HepG2 (cell line): ENCODE results near the gene PERCC1. TPM values are rescaled to one million over a fixed set of nuclear protein-coding genes. Genes with fewer than 3 reads are reported as not detected.

Experiments used
- ARHGAP35 ChIP-seq: sonication (generic); formaldehyde crosslinking; IDR thresholded peaks from 2 replicates; pipeline ENCODE4 v1.9.0; 2022; ENCODE audit warnings: mild to moderate bottlenecking, inconsistent platforms, moderate library complexity, missing genetic modification reagents, borderline replicate concordance
- HMGXB3 ChIP-seq: sonication (generic); formaldehyde crosslinking; IDR thresholded peaks from 2 replicates; pipeline ENCODE4 v1.4.0; 2020; ENCODE audit warnings: missing genetic modification reagents, borderline replicate concordance
- KLF13 ChIP-seq: sonication (generic); formaldehyde crosslinking; IDR thresholded peaks from 2 replicates; pipeline ENCODE4 v1.4.0; 2020; ENCODE audit warnings: mild to moderate bottlenecking, missing genetic modification reagents
- MTA1 ChIP-seq: sonication (generic); formaldehyde crosslinking; IDR thresholded peaks from 2 replicates; pipeline ENCODE4 v1.4.0; 2020; ENCODE audit warnings: missing genetic modification reagents, mild to moderate bottlenecking, borderline replicate concordance
- MXD4 ChIP-seq: IDR thresholded peaks from 2 replicates; pipeline ENCODE4 v1.6.1; 2016; ENCODE audit warnings: mild to moderate bottlenecking, missing biosample characterization, missing genetic modification reagents
- NPAS2 ChIP-seq: sonication (generic); formaldehyde crosslinking; IDR thresholded peaks from 2 replicates; pipeline ENCODE4 v1.8.0; 2022; ENCODE audit warnings: mild to moderate bottlenecking, missing genetic modification reagents, borderline replicate concordance
- REST ChIP-seq, 2 experiments: IDR thresholded peaks; 2 replicates each; pipeline ENCODE4 v1.6.1; 2011 to 2012; ENCODE audit warnings: low read length in 2 of 2, borderline replicate concordance in 1 of 2, low read depth in 1 of 2, mild to moderate bottlenecking in 1 of 2, moderate library complexity in 1 of 2
- RXRB ChIP-seq: IDR thresholded peaks from 2 replicates; pipeline ENCODE4 v1.6.1; 2016; ENCODE audit warnings: borderline replicate concordance, missing genetic modification reagents, missing compliant biosample characterization
- SKI ChIP-seq: fragments of 450-650 bp; IDR thresholded peaks from one replicate; pipeline ENCODE4 v1.6.1; 2018; ENCODE audit warnings: mild to moderate bottlenecking; ENCODE audit not compliant: partially characterized antibody
- SNAPC2 ChIP-seq: sonication (generic); formaldehyde crosslinking; IDR thresholded peaks from 2 replicates; pipeline ENCODE4 v1.8.1; 2022; ENCODE audit warnings: mild to moderate bottlenecking, missing genetic modification reagents
- SRSF1 ChIP-seq: fragments of 200-400 bp; formaldehyde crosslinking; optimal IDR thresholded peaks from 2 replicates; pipeline ENCODE3; 2017; ENCODE audit warnings: mild to moderate bottlenecking, low read depth, low read length, moderate library complexity
- TARDBP ChIP-seq: sonication (generic); formaldehyde crosslinking; IDR thresholded peaks from 2 replicates; pipeline ENCODE4 v1.8.0; 2022; ENCODE audit warnings: mild to moderate bottlenecking, missing genetic modification reagents
- XRCC5 ChIP-seq: fragments of 200-400 bp; formaldehyde crosslinking; optimal IDR thresholded peaks from 2 replicates; pipeline ENCODE3; 2017; ENCODE audit warnings: mild to moderate bottlenecking, low read length
- ZBTB8A ChIP-seq: sonication (generic); formaldehyde crosslinking; IDR thresholded peaks from 2 replicates; pipeline ENCODE4 v1.4.0; 2020; ENCODE audit warnings: mild to moderate bottlenecking, low read depth, missing genetic modification reagents, borderline replicate concordance
- ZNF232 ChIP-seq: sonication (generic); formaldehyde crosslinking; IDR thresholded peaks from 2 replicates; pipeline ENCODE4 v1.4.0; 2020; ENCODE audit warnings: missing genetic modification reagents, borderline replicate concordance
- ZNF251 ChIP-seq: sonication (generic); formaldehyde crosslinking; IDR thresholded peaks from 2 replicates; pipeline ENCODE4 v1.9.0; 2021; ENCODE audit warnings: mild to moderate bottlenecking, missing genetic modification reagents
- ZNF414 ChIP-seq: sonication (generic); formaldehyde crosslinking; IDR thresholded peaks from 2 replicates; pipeline ENCODE4 v1.5.0; 2020; ENCODE audit warnings: missing genetic modification reagents
- ZNF552 ChIP-seq: sonication (generic); formaldehyde crosslinking; IDR thresholded peaks from 2 replicates; pipeline ENCODE4 v1.9.0; 2022; ENCODE audit warnings: missing genetic modification reagents, mild to moderate bottlenecking, borderline replicate concordance
- ZNF660 ChIP-seq: sonication (generic); formaldehyde crosslinking; IDR thresholded peaks from 2 replicates; pipeline ENCODE4 v1.5.1; 2020; ENCODE audit warnings: mild to moderate bottlenecking, low read depth, missing genetic modification reagents, borderline replicate concordance
- ZNF740 ChIP-seq: sonication (generic); formaldehyde crosslinking; IDR thresholded peaks from 2 replicates; pipeline ENCODE4 v1.4.0; 2020; ENCODE audit warnings: missing genetic modification reagents
- polyA plus RNA-seq, 8 experiments: library from polyadenylated mRNA; depleted of rRNA in 3 of 8; stranded (reverse) in 7 of 8; unstranded in 1 of 8; fragments of >200 nt; fragmentation: Illumina TruSeq in 4 of 8; extraction: Trizol in 4 of 8; gene quantifications; 2 replicates each; pipeline versions ENCODE4 v1.2.1 to v1.2.3, GENCODE V29; 2011 to 2016; ENCODE audit warnings: low read depth in 4 of 8, missing spikeins in 1 of 8, mixed read lengths in 1 of 8; ENCODE audit not compliant: insufficient read depth in 1 of 8
- total RNA-seq, 5 experiments: library from RNA; depleted of rRNA; stranded (reverse); fragments of >200 nt; fragmentation: Illumina TruSeq; extraction: Trizol; gene quantifications; 2 replicates each; pipeline ENCODE4 v1.2.3, GENCODE V29; 2016; ENCODE audit warnings: low read depth in 1 of 5

The PERCC1 gene
- total and polyA plus RNA-seq, 2 of the 13 experiments (the other 11 are each of a cell fraction or from before 2014, with no cell fraction given), result 0.15 TPM; not detected in 1

- TF ChIP-seq XRCC5 (no peak), SKI (no peak), ARHGAP35 (no peak), MXD4 (CRISPR knock-in tag) (no peak), ZNF232 (CRISPR knock-in tag) (no peak), ZNF660 (CRISPR knock-in tag) (no peak), KLF13 (CRISPR knock-in tag) (0 out of 2 replicates have a peak, but pooled peaks have one; percentile 21), SRSF1 (no peak), HMGXB3 (no peak), REST (IDR thresholded peaks at IDR 0.05; ENCODE audit: borderline replicate concordance in 1 of 2, low read depth in 1 of 2, low read length in 2 of 2) (no peak; a peak in 1 of 4 replicates), ZBTB8A (no peak), RXRB (CRISPR knock-in tag) (peak; percentile 48; the same call in 1 of the 2 replicates), TARDBP (CRISPR knock-in tag) (no peak), ZNF251 (CRISPR knock-in tag) (no peak), SNAPC2 (CRISPR knock-in tag) (no peak), MTA1 (CRISPR knock-in tag) (0 out of 2 replicates have a peak, but pooled peaks have one; percentile 16), ZNF552 (CRISPR knock-in tag) (no peak), ZNF740 (CRISPR knock-in tag) (no peak; the same call in 1 of the 2 replicates), ZNF414 (CRISPR knock-in tag) (peak; percentile 78; the same call in 1 of the 2 replicates), NPAS2 (CRISPR knock-in tag) (no peak)
These were observed 5.2 kb downstream of the PERCC1 start (continued) for GRCh38 chr16:1435921-1436697.
